IgD-negative memory B cell (primary cell): Measurements from ENCODE around the gene SCAMP1. TPM values are rescaled to one million over a fixed set of nuclear protein-coding genes. Genes with fewer than 3 reads are reported as not detected.
A peak's percentile ranks its signal among the peaks of the same experiment; 100 is the strongest.

Source experiments
- H3K27ac Mint-ChIP-seq, 3 donors: one replicate each; pipeline ENCODE4 v1.8.0; 2020 to 2022; ENCODE audit warnings: mild to moderate bottlenecking in 3 of 3, mixed read lengths in 3 of 3, moderate library complexity in 1 of 3
- H3K27me3 Mint-ChIP-seq: one replicate; pipeline ENCODE4 v1.8.0; 2021; ENCODE audit warnings: mixed read lengths
- H3K36me3 Mint-ChIP-seq: one replicate; pipeline ENCODE4 v1.8.0; 2020; ENCODE audit warnings: mild to moderate bottlenecking, mixed read lengths
- H3K4me1 Mint-ChIP-seq, 3 donors: one replicate each; pipeline ENCODE4 v1.8.0; 2020 to 2022; ENCODE audit warnings: mixed read lengths in 3 of 3, mild to moderate bottlenecking in 1 of 3
- H3K4me3 Mint-ChIP-seq, 4 donors: one replicate each; pipeline ENCODE4 v1.8.0; 2020 to 2022; ENCODE audit warnings: mild to moderate bottlenecking in 4 of 4, mixed read lengths in 4 of 4, moderate library complexity in 3 of 4
- H3K9me3 Mint-ChIP-seq, 3 donors: one replicate each; pipeline ENCODE4 v1.8.0; 2020 to 2021; ENCODE audit warnings: mixed read lengths in 3 of 3, mild to moderate bottlenecking in 1 of 3
- polyA plus RNA-seq: library from polyadenylated mRNA; unstranded; fragments of 300-500 nt; fragmentation: Illumina TruSeq; gene quantifications from one replicate; pipeline ENCODE4 v1.2.3, GENCODE V29; 2021

SCAMP1 gene
- polyA plus RNA-seq, 1 donor from 2014 or later = 29.2 TPM

DNA sequence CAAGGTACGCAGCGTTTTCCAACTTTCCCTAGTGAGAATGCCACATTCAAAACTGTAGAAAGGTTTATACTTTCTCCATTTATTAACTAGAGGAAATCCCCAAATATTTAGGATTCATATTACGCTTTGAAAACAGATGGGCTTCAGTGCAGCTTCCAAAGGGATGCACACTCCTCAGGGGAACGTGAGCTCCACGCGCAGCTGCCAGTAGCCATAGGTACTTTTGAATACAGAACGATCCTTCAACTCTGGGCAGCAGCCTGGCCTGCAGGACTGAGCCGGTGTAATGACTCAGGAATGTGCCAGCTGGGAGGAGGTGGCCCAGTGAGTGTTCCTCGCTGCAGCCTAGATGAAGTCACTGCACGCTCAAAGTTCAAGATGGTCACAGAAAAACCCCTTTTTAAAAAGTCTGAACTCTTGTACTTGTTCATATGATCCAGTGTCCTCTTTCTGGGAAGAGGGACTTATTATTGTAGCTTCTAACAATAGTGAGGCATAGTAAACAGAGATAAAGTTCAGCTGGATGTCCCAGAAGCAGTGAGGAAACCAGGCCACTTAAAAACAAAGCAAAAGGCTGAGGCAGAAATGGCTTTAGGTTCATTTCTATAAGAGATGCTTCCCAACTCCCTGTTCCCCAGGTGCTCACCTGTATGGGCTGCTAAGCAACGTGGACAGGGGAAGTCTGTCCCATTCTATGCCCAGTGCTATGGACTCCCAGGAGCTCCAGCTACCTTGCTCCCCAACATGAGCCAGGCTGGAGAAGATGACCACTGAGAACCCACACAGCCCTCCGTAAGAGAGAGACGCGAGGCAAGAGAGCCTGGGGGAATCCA, 158.2 kb downstream of the SCAMP1 start:
- peaks cover 0 to 2% (median 0%) of the 10 kb centered on the region in 3 donors for H3K4me1 Mint-ChIP-seq
- no peak overlapping the region for H3K27ac Mint-ChIP-seq
- peaks cover 6% of the 10 kb centered on the region for H3K36me3 Mint-ChIP-seq
- no peak overlapping the region for H3K4me3 Mint-ChIP-seq
- peaks cover 0 to 1% (median 0%) of the 10 kb centered on the region in 3 donors for H3K9me3 Mint-ChIP-seq
- H3K27me3 Mint-ChIP-seq = no peaks in the 10 kb centered on the region

GRCh38 chr5:78519198-78519941, 159.0 kb downstream of the SCAMP1 start:
- Mint-ChIP-seq H3K27ac (no peak overlapping the region), H3K9me3 (no peaks in the 10 kb centered on the region), H3K27me3 (no peaks in the 10 kb centered on the region), H3K4me1 (peaks cover 0 to 2% (median 0%) of the 10 kb centered on the region in 3 donors), H3K36me3 (peaks cover 6% of the 10 kb centered on the region), H3K4me3 (no peak overlapping the region)

DNA sequence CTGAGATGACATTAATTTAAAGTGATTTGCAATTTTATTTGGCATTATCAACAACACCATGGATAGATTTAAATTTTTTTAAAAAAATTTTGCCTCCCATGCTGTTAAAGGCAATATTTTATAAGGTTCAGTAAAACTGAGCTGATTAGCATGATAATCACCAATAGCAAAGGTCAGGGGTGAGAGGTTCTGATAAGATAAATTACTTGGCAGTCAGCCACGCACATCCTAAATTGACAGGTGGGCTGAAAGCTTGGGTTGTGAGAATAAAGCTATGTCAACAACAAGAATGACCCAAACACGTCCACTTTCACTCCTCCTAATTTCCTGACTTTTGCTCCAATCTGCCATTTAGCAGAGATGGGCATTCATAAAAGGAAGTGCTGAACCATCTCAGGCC, 161.0 kb downstream of the SCAMP1 start:
- Mint-ChIP-seq H3K9me3 (no peaks in the 10 kb centered on the region), H3K4me3 (no peak overlapping the region), H3K36me3 (no peaks in the 10 kb centered on the region), H3K4me1 (peaks cover 4 to 8% (median 5%) of the 10 kb centered on the region in 3 donors), H3K27ac (no peak overlapping the region), H3K27me3 (no peaks in the 10 kb centered on the region)

GRCh38 chr5:78522476-78523260, 162.3 kb downstream of the SCAMP1 start:
- Mint-ChIP-seq H3K9me3 (no peaks in the 10 kb centered on the region), H3K4me3 (no peak overlapping the region), H3K27ac (no peak overlapping the region), H3K27me3 (no peaks in the 10 kb centered on the region), H3K36me3 (no peaks in the 10 kb centered on the region), H3K4me1 (peaks cover 5 to 8% (median 6%) of the 10 kb centered on the region in 3 donors)

DNA sequence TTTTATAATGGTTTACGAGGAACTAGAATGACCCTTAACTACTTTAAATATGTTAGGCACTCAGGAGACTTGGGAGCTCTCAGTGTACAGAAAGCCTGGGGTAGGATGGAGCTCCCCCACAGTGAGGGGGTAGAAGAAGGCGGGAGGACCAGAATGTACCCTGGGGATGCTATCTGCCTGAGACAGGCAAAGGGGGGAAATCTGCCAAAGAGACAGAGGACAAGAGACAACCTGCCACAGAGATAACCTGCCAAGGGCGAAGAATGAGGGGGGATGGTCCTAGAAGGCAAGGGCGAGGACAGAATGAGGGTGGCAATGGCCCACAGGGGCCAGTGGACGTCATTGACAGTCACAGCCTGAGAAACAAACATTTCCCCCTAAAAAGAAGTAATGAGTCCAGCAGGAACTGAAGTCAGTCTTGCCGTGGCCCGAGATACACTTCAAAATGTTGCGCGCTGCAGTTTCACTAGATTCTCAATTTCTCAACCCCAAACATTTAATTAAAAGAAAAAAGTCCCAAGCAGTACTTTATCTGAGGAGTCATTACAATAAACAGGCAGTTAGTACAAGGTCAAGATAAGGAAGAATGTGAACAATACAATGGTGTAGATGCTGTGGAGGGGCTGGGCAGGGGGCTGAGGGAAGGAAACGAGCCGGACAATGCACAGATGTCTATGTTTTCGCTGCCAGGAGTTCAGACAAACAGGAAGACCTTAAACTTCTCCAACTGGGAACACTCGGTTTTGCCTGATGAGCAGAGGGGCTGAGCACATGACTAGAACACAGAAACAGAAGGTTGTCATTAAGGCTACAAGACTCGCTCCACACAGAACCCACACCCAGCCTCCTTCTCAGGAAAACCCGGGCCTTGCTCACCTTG, 163.1 kb downstream of the SCAMP1 start:
- H3K27ac Mint-ChIP-seq = peak overlapping the region in 1 of 3 donors; percentile 72
- no peak overlapping the region for H3K4me3 Mint-ChIP-seq
- H3K9me3 Mint-ChIP-seq = no peaks in the 10 kb centered on the region
- peaks cover 4% of the 10 kb centered on the region for H3K36me3 Mint-ChIP-seq
- no peaks in the 10 kb centered on the region for H3K27me3 Mint-ChIP-seq
- peaks cover 5 to 8% (median 6%) of the 10 kb centered on the region in 3 donors for H3K4me1 Mint-ChIP-seq

DNA sequence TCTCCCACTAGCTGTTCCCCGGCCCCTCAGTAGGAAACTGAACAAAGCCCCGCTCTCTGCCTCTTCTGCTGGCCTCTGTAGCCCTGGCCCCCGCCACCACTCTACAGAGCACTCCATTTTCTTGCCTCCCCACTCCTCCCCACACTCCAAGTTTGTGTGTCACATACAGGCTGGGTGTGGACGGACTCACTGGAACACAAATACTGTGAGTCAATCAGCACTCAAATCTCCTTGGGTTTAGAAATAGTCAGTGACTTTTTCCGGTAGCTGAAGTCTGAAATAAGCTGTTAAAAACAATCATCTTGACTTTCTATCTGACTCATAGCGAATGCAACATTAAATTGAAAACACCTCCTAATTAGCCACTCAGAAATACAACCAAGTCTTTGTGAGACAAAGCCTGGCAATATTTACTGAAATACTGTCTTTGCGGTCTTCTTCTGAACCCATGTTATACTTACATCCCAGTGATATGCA, 165.7 kb downstream of the SCAMP1 start:
- peaks cover 4% of the 10 kb centered on the region for H3K36me3 Mint-ChIP-seq
- H3K27ac Mint-ChIP-seq = no peak overlapping the region
- H3K9me3 Mint-ChIP-seq = no peaks in the 10 kb centered on the region
- peaks cover 6 to 8% (median 8%) of the 10 kb centered on the region in 3 donors for H3K4me1 Mint-ChIP-seq
- no peaks in the 10 kb centered on the region for H3K27me3 Mint-ChIP-seq
- no peak overlapping the region for H3K4me3 Mint-ChIP-seq

DNA sequence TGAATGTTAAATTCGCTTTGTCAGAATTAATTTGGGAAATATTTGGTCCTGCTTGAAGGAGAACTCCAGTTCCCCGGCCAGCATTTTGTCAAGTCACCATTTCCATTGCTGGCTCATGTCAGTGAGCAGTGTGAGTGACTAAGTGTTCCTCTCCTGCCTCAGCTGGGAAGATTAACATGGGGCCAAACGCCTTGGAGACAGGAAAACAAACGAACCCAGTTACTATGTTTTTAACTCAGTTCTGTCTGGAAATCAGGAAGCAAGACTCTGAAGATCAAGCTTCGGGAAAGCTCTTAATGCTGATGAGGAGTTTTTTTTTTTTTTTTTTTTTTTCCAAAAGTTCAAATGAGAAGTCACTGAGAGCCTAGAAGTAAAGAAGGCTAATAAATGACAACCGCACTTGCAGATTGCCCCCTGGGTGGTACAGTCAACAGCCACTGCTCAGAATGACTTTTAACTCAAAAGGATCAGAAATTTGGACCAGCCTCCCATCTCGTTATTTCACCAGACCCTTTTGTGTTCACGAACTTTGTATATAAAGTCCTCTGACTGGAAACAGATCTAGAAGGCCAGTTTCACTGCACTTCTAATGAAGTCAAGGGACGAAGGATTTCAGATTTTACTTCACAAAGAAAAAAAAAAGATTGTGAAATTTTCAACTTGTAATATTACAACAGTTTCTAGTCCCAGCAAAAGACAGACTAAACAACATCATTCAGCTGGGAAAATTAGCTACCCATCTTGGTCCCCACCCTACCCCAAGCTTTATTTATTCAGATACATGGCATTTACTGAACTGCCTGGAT, 166.8 kb downstream of the SCAMP1 start:
- H3K27ac Mint-ChIP-seq = no peak overlapping the region
- no peaks in the 10 kb centered on the region for H3K27me3 Mint-ChIP-seq
- no peaks in the 10 kb centered on the region for H3K9me3 Mint-ChIP-seq
- peaks cover 6 to 8% (median 8%) of the 10 kb centered on the region in 3 donors for H3K4me1 Mint-ChIP-seq
- H3K4me3 Mint-ChIP-seq = no peak overlapping the region
- peaks cover 4% of the 10 kb centered on the region for H3K36me3 Mint-ChIP-seq

DNA sequence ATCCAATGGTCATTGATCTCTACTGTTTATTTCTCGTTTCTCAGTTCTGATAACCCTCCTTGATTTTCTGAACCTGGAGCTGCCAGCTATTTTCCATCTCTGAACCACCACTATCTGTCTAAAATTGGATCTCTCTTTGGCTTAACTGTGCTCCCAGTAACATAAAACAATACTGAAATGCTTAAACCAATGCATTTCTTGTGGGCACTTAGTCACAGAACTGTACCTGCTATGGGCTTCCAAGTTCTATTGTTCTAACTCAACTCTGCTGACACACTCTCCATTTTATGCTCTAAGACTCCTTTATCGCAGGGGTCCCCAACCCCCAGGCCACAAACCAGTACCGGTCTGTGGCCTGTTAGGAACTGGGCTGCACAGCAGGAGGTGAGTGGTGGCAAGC, 167.5 kb downstream of the SCAMP1 start:
- Mint-ChIP-seq H3K27me3 (no peaks in the 10 kb centered on the region), H3K27ac (no peak overlapping the region), H3K36me3 (peaks cover 4% of the 10 kb centered on the region), H3K4me3 (no peak overlapping the region), H3K4me1 (peaks cover 6 to 8% (median 8%) of the 10 kb centered on the region in 3 donors), H3K9me3 (no peaks in the 10 kb centered on the region)

Other genes with a start within 250 kb of the SCAMP1 start
- gene AP3B1, start 65.9 kb upstream of the SCAMP1 start, polyA plus RNA-seq = 23.0 TPM